DOHH2 (cell line): Measurements from ENCODE around the gene METTL1.

Source experiments
- H3F3A ChIP-seq: fragments of 200-600 bp; sonication (generic), shearing (Covaris generic); 2 replicates; pipeline ENCODE4 v1.6.0; 2016; ENCODE audit warnings: antibody characterized with exemption, mild to moderate bottlenecking; ENCODE audit not compliant: control insufficient read depth, insufficient read depth
- H3K27ac ChIP-seq: fragments of 200-600 bp; sonication (generic); 2 replicates; pipeline ENCODE4 v1.5.1; 2014; ENCODE audit warnings: low read depth, mild to moderate bottlenecking, low read length, moderate library complexity
- H3K27me3 ChIP-seq: fragments of 200-600 bp; sonication (generic); 2 replicates; pipeline ENCODE4 v1.6.1; 2014; ENCODE audit warnings: mild to moderate bottlenecking, low read length, mixed read lengths; ENCODE audit not compliant: control insufficient read depth
- H3K36me3 ChIP-seq: fragments of 200-600 bp; sonication (generic); 2 replicates; pipeline ENCODE4 v1.6.1; 2014; ENCODE audit warnings: mild to moderate bottlenecking, low read length, moderate library complexity, mixed read lengths; ENCODE audit not compliant: control insufficient read depth
- H3K4me1 ChIP-seq: fragments of 200-600 bp; sonication (generic); 2 replicates; pipeline ENCODE4 v1.6.1; 2014; ENCODE audit warnings: mild to moderate bottlenecking, low read length, mixed read lengths; ENCODE audit not compliant: control insufficient read depth
- H3K4me2 ChIP-seq: fragments of 200-600 bp; sonication (generic); 2 replicates; pipeline ENCODE4 v1.6.0; 2014; ENCODE audit warnings: mild to moderate bottlenecking, low read length, moderate library complexity
- H3K4me3 ChIP-seq: fragments of 200-600 bp; sonication (generic); 2 replicates; pipeline ENCODE4 v1.5.1; 2014; ENCODE audit warnings: mild to moderate bottlenecking, low read length, mixed read lengths
- H3K79me2 ChIP-seq: fragments of 200-600 bp; sonication (generic); 2 replicates; pipeline ENCODE4 v1.6.1; 2014; ENCODE audit warnings: mild to moderate bottlenecking, low read length, mixed read lengths; ENCODE audit not compliant: control insufficient read depth
- H3K9me2 ChIP-seq: fragments of 200-600 bp; sonication (generic); replicated peaks from 2 replicates; pipeline ENCODE4 v1.6.1; 2014; ENCODE audit warnings: mild to moderate bottlenecking, low read length, mixed read lengths; ENCODE audit not compliant: control insufficient read depth
- H3K9me3 ChIP-seq: fragments of 200-600 bp; sonication (generic); 2 replicates; pipeline ENCODE4 v1.6.1; 2014; ENCODE audit warnings: antibody characterized with exemption, low read length, mixed read lengths; ENCODE audit not compliant: control insufficient read depth, insufficient read depth
- H4K20me1 ChIP-seq: fragments of 200-600 bp; sonication (generic); 2 replicates; pipeline ENCODE4 v1.6.0; 2014; ENCODE audit warnings: low read depth, mild to moderate bottlenecking, antibody characterized with exemption, low read length, moderate library complexity; ENCODE audit not compliant: control insufficient read depth, insufficient read depth
- EZH2phosphoT487 ChIP-seq: fragments of 200-600 bp; sonication (generic); IDR thresholded peaks from 2 replicates; pipeline ENCODE4 v1.6.1; 2017; ENCODE audit warnings: borderline replicate concordance, mild to moderate bottlenecking, antibody characterized with exemption, low read length, moderate library complexity, mixed read lengths
- TF ChIP-seq, protein P1 (sequence below): fragments of 200-600 bp; sonication (generic); IDR thresholded peaks from one replicate; pipeline ENCODE4 v1.5.1; 2014; ENCODE audit warnings: antibody characterized with exemption, mild to moderate bottlenecking, low read depth, low read length; ENCODE audit not compliant: poor library complexity, severe bottlenecking

The METTL1 gene

DNA sequence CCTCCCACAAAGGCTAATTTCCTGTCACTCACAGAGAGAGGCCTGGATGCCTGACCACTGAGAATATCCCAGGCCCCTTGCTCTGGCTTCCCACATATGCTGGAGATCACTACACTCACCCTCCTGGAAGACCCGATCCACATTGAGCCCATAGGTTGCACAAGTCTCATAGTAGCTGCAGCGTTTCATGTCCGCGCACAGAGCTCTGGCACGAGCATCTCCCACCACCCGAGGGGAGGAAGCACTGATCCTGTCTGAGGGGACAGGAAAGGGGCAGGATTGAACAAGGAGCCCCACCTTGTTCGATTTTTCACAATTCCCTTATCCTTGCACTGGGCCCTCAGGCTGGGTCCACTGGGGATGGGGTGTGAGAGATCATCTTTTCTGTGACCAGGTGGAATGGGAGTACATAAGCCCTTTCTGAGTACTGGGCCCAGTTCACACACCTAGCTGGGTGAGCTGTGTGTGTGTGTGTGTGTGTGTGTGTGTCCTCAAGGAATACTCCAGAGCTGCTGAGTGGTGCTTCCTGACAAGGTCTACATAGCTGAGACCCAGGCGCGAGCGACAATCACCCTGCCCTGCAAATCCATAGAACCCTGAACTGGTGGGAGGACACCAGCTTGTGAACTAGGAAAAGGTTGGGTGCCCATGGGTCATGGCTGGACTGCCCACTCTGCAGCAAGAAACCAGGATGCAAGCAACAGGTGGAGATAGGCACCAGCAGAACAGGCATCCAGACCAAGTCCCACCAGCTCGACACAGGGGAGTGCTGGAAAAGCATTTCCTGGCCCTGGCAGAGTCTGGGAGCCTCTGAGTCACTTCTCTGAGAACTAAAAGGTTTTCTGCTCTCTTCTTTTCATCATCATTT, 38.9 kb downstream of the METTL1 start:
- no peaks in the 10 kb centered on the region for H3K9me2 ChIP-seq
- H3K27me3 ChIP-seq: no peaks in the 10 kb centered on the region
- H3K27ac ChIP-seq: no peak overlapping the region
- no peaks in the 10 kb centered on the region for H3K9me3 ChIP-seq
- H4K20me1 ChIP-seq: no peaks in the 10 kb centered on the region
- H3K4me1 ChIP-seq: no peaks in the 10 kb centered on the region
- no peak overlapping the region for H3K4me3 ChIP-seq
- H3K4me2 ChIP-seq: no peak overlapping the region
- peaks cover 40% of the 10 kb centered on the region for H3K36me3 ChIP-seq
- H3K79me2 ChIP-seq: no peaks in the 10 kb centered on the region
- TF ChIP-seq EZH2phosphoT487: no peak
- TF ChIP-seq, protein P1, sequence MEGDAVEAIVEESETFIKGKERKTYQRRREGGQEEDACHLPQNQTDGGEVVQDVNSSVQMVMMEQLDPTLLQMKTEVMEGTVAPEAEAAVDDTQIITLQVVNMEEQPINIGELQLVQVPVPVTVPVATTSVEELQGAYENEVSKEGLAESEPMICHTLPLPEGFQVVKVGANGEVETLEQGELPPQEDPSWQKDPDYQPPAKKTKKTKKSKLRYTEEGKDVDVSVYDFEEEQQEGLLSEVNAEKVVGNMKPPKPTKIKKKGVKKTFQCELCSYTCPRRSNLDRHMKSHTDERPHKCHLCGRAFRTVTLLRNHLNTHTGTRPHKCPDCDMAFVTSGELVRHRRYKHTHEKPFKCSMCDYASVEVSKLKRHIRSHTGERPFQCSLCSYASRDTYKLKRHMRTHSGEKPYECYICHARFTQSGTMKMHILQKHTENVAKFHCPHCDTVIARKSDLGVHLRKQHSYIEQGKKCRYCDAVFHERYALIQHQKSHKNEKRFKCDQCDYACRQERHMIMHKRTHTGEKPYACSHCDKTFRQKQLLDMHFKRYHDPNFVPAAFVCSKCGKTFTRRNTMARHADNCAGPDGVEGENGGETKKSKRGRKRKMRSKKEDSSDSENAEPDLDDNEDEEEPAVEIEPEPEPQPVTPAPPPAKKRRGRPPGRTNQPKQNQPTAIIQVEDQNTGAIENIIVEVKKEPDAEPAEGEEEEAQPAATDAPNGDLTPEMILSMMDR: no peak
- no peaks in the 10 kb centered on the region for H3F3A ChIP-seq

DNA sequence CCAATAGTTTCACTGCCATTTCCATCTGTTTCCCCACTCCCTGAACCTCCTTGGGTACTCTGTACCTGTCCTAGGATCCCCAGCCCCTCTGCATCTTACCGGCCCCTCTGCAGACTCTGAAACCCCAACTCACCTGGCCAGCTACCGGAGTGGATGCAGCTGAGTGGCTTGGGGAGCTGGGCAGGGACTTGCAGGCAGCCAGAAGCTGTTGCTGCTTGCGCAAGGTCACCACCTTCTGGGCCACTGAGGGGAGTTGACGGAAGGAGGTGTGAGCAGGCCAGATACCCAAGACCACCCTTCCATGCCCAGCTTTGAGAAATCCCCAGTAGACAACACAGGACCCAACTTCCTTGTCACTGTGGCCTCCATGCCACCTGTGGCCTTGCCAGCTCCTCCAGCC, 39.6 kb downstream of the METTL1 start:
- Histone ChIP-seq H3K27me3 (no peaks in the 10 kb centered on the region), H3K4me3 (no peak overlapping the region), H3K4me1 (no peaks in the 10 kb centered on the region), H3K9me3 (no peaks in the 10 kb centered on the region), H3K9me2 (no peaks in the 10 kb centered on the region), H3K4me2 (no peak overlapping the region), H3K27ac (no peak overlapping the region), H4K20me1 (no peaks in the 10 kb centered on the region), H3K36me3 (peaks cover 46% of the 10 kb centered on the region), H3F3A (no peaks in the 10 kb centered on the region), H3K79me2 (no peaks in the 10 kb centered on the region)
- TF ChIP-seq, protein P1: no peak

DNA sequence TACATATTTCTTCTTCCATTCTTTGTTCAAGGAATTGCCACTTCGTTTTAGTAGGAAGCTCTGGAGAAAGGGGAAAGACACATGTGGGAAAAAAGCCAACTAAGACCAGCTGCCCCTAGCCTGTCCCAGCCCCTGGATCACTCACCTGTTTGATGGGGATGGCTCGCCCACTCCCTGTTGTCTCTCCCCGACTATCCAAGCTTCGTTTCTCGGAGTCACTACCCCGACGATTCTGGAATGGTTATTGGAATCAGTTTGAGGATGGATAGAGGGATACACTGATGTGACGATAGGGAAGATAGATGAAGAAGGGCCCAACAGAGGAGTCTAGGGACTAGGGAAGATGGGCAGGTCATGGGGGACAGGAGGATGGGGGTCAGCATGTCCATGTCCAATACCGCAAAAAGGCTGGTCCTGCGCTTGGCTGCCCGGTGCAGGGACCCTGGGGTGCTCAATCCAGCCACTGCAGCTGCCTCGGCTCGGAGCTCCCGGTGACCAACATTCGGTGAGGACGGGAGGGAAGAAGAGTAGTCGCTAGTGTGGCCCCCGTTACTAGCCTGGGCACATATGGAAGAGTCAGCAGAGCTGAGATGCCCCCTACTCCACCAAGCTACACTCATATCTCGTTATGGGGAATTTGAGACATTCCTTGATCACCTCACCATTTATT, 40.4 kb downstream of the METTL1 start:
- no peaks in the 10 kb centered on the region for H3K27me3 ChIP-seq

More for the DNA sequence above, 40.4 kb downstream of the METTL1 start:
- no peak overlapping the region for H3K27ac ChIP-seq
- no peaks in the 10 kb centered on the region for H4K20me1 ChIP-seq
- H3K9me3 ChIP-seq: no peaks in the 10 kb centered on the region
- no peaks in the 10 kb centered on the region for H3K4me1 ChIP-seq
- no peak for TF ChIP-seq EZH2phosphoT487
- TF ChIP-seq, protein P1: no peak
- H3F3A ChIP-seq: no peaks in the 10 kb centered on the region
- no peaks in the 10 kb centered on the region for H3K79me2 ChIP-seq
- no peak overlapping the region for H3K4me3 ChIP-seq
- H3K9me2 ChIP-seq: no peaks in the 10 kb centered on the region
- peaks cover 52% of the 10 kb centered on the region for H3K36me3 ChIP-seq
- H3K4me2 ChIP-seq: no peak overlapping the region
